Endothelial cell of umbilical vein (primary cell): ENCODE results near the gene RTN4R. TPM values are rescaled to one million over a fixed set of nuclear protein-coding genes. Genes with fewer than 3 reads are reported as not detected.

Experiments
- BruUV-seq: library from RNA; stranded (reverse); fragments of 400-500 nt; replicated peaks from 2 replicates; lab custom pipeline; 2021; lab: Mats Ljungman, UMichigan
- CTCF ChIA-PET: fragments of 300-600, 350-600 bp; sonication (Branson Sonifier 250); formaldehyde crosslinking; loops from one replicate; lab custom pipeline; 2021; ENCODE audit warnings: antibody characterized with exemption, inconsistent platforms; lab: Charles Lee
- POLR2A ChIA-PET: fragments of 300-600, 350-600 bp; sonication (Branson Sonifier 250); formaldehyde crosslinking; loops from one replicate; lab custom pipeline; 2021; ENCODE audit warnings: antibody characterized with exemption, inconsistent platforms; lab: Charles Lee
- DNase-seq: peaks from one replicate; pipeline ENCODE4 v3.0.0-alpha.2; 2011; ENCODE audit warnings: low read depth, low spot score
- FAIRE-seq: peaks from 2 replicates; lab custom pipeline; 2011; peaks lifted over from hg19 to GRCh38; lab: Jason Lieb, UNC
- H2AFZ ChIP-seq: 2 replicates; pipeline ENCODE4 v1.6.0; 2012; ENCODE audit warnings: low read depth, low read length, control low read depth, inconsistent platforms
- H3K27ac ChIP-seq: 2 replicates; pipeline ENCODE4 v1.5.1; 2011; ENCODE audit warnings: low read depth, mild to moderate bottlenecking, control low read depth, low read length, moderate library complexity; ENCODE audit not compliant: insufficient read depth
- H3K27me3 ChIP-seq, 2 experiments: 2 replicates each; pipeline versions ENCODE4 v1.6.0 to v1.6.1; 2011; ENCODE audit warnings: low read length in 2 of 2, mixed read lengths in 1 of 2; ENCODE audit not compliant: control insufficient read depth in 2 of 2, insufficient read depth in 2 of 2
- H3K36me3 ChIP-seq, 2 experiments: 2 replicates in 1 of 2; 3 replicates in 1 of 2; pipeline ENCODE4 v1.5.1; 2011; ENCODE audit warnings: low read length in 2 of 2, mild to moderate bottlenecking in 1 of 2, moderate library complexity in 1 of 2; ENCODE audit not compliant: control insufficient read depth in 2 of 2, insufficient read depth in 2 of 2; ENCODE audit errors: extremely low read depth in 1 of 2
- H3K4me1 ChIP-seq: 3 replicates; pipeline ENCODE4 v1.5.1; 2011; ENCODE audit warnings: mild to moderate bottlenecking, low read length; ENCODE audit not compliant: control insufficient read depth, insufficient read depth; ENCODE audit errors: extremely low read depth
- H3K4me2 ChIP-seq: 2 replicates; pipeline ENCODE4 v1.6.1; 2011; ENCODE audit warnings: low read length, control low read depth, mixed read lengths; ENCODE audit not compliant: insufficient read depth
- H3K4me3 ChIP-seq, 3 experiments: fragments of 200-600 bp in 1 of 3; sonication (generic), shearing (Covaris generic) in 1 of 3; replicated peaks in 1 of 3; 2 replicates each; pipeline ENCODE4 v1.5.1; 2011 to 2016; ENCODE audit warnings: control low read depth in 3 of 3, low read length in 3 of 3, mild to moderate bottlenecking in 2 of 3, inconsistent platforms in 1 of 3, low read depth in 1 of 3, moderate library complexity in 1 of 3; ENCODE audit not compliant: insufficient read depth in 1 of 3
- H3K79me2 ChIP-seq: 2 replicates; pipeline ENCODE4 v1.6.0; 2012; ENCODE audit warnings: low read length, inconsistent platforms; ENCODE audit not compliant: control insufficient read depth, insufficient read depth
- H3K9ac ChIP-seq: replicated peaks from 2 replicates; pipeline ENCODE3; 2011; ENCODE audit warnings: low read length, control low read depth; ENCODE audit not compliant: insufficient read depth; ENCODE audit errors: extremely low read depth
- H3K9me1 ChIP-seq: replicated peaks from 3 replicates; pipeline ENCODE4 v1.6.0; 2011; ENCODE audit warnings: mild to moderate bottlenecking, low read length; ENCODE audit not compliant: control insufficient read depth, insufficient read depth; ENCODE audit errors: extremely low read depth
- H3K9me3 ChIP-seq: replicated peaks from 2 replicates; pipeline ENCODE4 v1.5.1; 2012; ENCODE audit warnings: low read length, inconsistent platforms; ENCODE audit not compliant: control insufficient read depth, insufficient read depth
- H4K20me1 ChIP-seq: replicated peaks from 2 replicates; pipeline ENCODE3; 2011; ENCODE audit warnings: mild to moderate bottlenecking, low read length; ENCODE audit not compliant: control insufficient read depth, insufficient read depth; ENCODE audit errors: extremely low read depth
- CTCF ChIP-seq, 2 donors: IDR thresholded peaks; 1 replicate in 1 of 2; 2 replicates in 1 of 2; pipeline ENCODE4 v1.5.1; 2011; ENCODE audit warnings: low read length in 2 of 2, mild to moderate bottlenecking in 2 of 2, moderate library complexity in 2 of 2, control low read depth in 1 of 2, inconsistent platforms in 1 of 2, low read depth in 1 of 2; ENCODE audit not compliant: insufficient read depth in 1 of 2; ENCODE audit errors: extremely low read depth in 1 of 2
- EZH2 ChIP-seq: IDR thresholded peaks from 2 replicates; pipeline ENCODE4 v1.6.1; 2012; ENCODE audit warnings: borderline replicate concordance, low read depth, mild to moderate bottlenecking, moderate library complexity, low read length, inconsistent platforms; ENCODE audit not compliant: severe bottlenecking
- FOS ChIP-seq: IDR thresholded peaks from 2 replicates; pipeline ENCODE4 v1.6.1; 2011; ENCODE audit warnings: mild to moderate bottlenecking, low read length, moderate library complexity, borderline replicate concordance; ENCODE audit not compliant: insufficient read depth
- GATA2 ChIP-seq: IDR thresholded peaks from 2 replicates; pipeline ENCODE4 v1.7.0; 2011; ENCODE audit warnings: low read depth, mild to moderate bottlenecking, moderate library complexity, mixed read lengths, low read length; ENCODE audit not compliant: insufficient read length, insufficient read depth
- JUN ChIP-seq: IDR thresholded peaks from 2 replicates; pipeline ENCODE4 v1.6.1; 2011; ENCODE audit warnings: borderline replicate concordance, low read depth; ENCODE audit not compliant: insufficient read length, insufficient read depth
- MAX ChIP-seq: IDR thresholded peaks from 2 replicates; pipeline ENCODE4 v1.6.1; 2011; ENCODE audit not compliant: insufficient read depth, insufficient read length
- MYC ChIP-seq: IDR thresholded peaks from one replicate; pipeline ENCODE4 v1.6.1; 2011; ENCODE audit warnings: mild to moderate bottlenecking, low read depth, low read length
- POLR2A ChIP-seq: IDR thresholded peaks from 2 replicates; pipeline ENCODE4 v1.6.1; 2012; ENCODE audit warnings: low read depth, mild to moderate bottlenecking, control low read depth, low read length
- POLR2AphosphoS5 ChIP-seq: IDR thresholded peaks from 2 replicates; pipeline ENCODE4 v1.6.1; 2012; ENCODE audit warnings: low read depth, mild to moderate bottlenecking, control low read depth, low read length, moderate library complexity; ENCODE audit not compliant: insufficient read depth
- dilution Hi-C: fragments of 300-500 bp; cut with MboI; formaldehyde crosslinking; loops from one replicate; pipeline ENCODE4 v1.15.0; 2019; ENCODE audit warnings: low sequenced_read_pairs; ENCODE audit not compliant: extremely low pct_ligation_motif_present
- intact Hi-C: fragments of 100-400 bp; cut with micrococcal nuclease; formaldehyde crosslinking; loops from one replicate; pipeline ENCODE4 v1.10.0; 2022
- polyA plus RNA-seq, 4 experiments: library from polyadenylated mRNA; depleted of rRNA in 3 of 4; stranded (reverse) in 3 of 4; unstranded in 1 of 4; fragments of >200 nt; gene quantifications; 2 replicates each; pipeline versions ENCODE4 v1.2.1 to v1.2.3, GENCODE V29; 2011 to 2012; ENCODE audit warnings: missing spikeins in 1 of 4
- total RNA-seq: library from RNA; stranded (reverse); gene quantifications from 2 replicates; pipeline ENCODE4 v1.2.3, GENCODE V29; 2021

RTN4R gene
- total and polyA plus RNA-seq, 2 donors (not counting 3 experiments of a cell fraction or from before 2014, with no cell fraction given) = 1.2 to 2.2 TPM

GRCh38 chr22:20302438-20303228 is 34.5 kb upstream of the RTN4R start:
- Histone ChIP-seq H3K27me3 (peaks cover 0 to 2% of the 10 kb centered on the region in 2 experiments), H3K36me3 (no peaks in the 10 kb centered on the region), H3K4me2 (no peak overlapping the region), H3K79me2 (no peaks in the 10 kb centered on the region), H3K9me1 (no peaks in the 10 kb centered on the region), H3K9me3 (no peaks in the 10 kb centered on the region), H3K4me1 (peaks cover 8% of the 10 kb centered on the region), H3K4me3 (no peak overlapping the region), H3K9ac (no peak overlapping the region), H2AFZ (no peak overlapping the region), H4K20me1 (no peaks in the 10 kb centered on the region), H3K27ac (no peak overlapping the region)
- no peak for TF ChIP-seq GATA2
- TF ChIP-seq FOS = no peak
- no peak for TF ChIP-seq MAX
- no peak for TF ChIP-seq POLR2A
- TF ChIP-seq POLR2AphosphoS5 = no peak
- no peak for TF ChIP-seq MYC
- no peak for TF ChIP-seq CTCF (IDR thresholded peaks at IDR 0.05; ENCODE audit: extremely low read depth in 1 of 2, insufficient read depth in 1 of 2, low read depth in 1 of 2, low read length in 2 of 2)
- no peak for TF ChIP-seq EZH2
- no peak for TF ChIP-seq JUN
- ChIA-PET CTCF (no interaction called here), POLR2A (no interaction called here)
- no TSS peak for BruUV-seq
- FAIRE-seq (no peak), DNase-seq (no peak)
- dilution Hi-C loops = no loop called here
- intact Hi-C loops = no loop called here
